ENCODE measurements around the gene SERPINA1.

Gene SERPINA1

DNA sequence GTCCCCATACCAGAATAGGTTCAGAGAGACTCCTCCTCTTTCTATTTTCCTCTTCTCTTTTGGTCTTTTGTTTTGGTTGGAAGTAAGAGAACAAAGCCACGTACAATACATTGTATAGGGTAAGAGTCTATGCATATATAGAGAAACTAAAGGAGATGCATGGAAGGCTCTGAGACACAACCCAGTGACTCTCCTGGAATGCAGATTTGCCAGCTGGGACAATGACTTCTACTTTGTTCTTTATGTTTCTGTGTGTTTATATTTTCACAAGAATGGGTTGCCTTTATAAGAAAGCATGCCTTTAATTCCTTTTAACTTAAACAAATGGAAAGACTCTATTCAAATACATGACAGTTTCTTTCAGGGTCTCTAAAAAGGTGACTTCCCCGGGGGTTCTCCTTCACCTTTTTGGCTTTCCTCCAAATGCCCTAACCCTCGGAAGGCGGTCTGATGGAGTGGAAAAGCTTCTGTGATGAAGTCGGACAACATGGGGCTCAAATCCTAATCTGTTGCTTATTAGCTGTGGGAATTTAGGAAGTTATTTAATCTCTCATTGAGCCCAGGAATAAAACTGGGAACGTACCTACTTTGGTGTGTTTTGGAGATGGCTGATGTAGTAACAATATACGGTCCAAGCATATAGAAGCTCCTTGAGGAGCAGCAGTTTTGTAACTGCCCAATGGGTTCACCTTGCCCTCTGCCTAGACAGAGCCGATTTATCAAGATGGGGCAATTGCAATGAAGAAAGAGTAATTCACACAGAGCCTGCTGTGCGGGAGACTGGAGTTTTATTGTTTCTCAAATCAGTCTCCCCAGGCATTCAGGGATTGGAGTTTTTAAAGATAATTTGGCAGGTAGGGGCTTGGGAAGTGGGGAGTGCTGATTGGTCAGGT is 9.1 kb upstream of the SERPINA1 start:
- DNase-seq, result no peak

DNA sequence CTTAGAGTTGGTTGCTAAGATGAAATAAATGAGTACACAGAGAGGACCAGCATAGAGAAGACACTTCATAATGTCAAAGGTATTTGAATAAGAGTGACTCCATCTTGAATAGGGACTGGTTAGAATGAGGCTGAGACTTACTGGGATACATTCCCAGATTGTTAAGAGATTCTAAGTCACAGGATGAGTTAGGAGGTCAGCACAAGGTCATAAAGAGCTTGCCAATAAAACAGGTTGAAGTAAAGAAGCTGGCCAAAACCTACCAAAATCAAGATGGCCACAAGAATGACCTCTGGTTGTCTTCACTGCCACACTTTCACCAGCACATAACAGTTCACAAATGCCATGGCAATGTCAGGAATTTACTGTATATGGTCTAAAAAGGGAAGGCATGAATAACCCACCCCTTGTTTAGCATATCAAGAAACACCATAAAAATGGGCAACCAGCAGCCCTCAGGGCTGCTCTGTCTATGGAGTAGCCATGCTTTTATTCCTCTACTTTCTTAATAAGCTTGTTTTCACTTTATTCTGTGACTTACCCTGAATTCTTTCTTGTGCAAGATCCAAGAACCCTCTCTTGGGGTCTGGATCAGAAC is 8.3 kb upstream of the SERPINA1 start:
- no peak for DNase-seq

DNA sequence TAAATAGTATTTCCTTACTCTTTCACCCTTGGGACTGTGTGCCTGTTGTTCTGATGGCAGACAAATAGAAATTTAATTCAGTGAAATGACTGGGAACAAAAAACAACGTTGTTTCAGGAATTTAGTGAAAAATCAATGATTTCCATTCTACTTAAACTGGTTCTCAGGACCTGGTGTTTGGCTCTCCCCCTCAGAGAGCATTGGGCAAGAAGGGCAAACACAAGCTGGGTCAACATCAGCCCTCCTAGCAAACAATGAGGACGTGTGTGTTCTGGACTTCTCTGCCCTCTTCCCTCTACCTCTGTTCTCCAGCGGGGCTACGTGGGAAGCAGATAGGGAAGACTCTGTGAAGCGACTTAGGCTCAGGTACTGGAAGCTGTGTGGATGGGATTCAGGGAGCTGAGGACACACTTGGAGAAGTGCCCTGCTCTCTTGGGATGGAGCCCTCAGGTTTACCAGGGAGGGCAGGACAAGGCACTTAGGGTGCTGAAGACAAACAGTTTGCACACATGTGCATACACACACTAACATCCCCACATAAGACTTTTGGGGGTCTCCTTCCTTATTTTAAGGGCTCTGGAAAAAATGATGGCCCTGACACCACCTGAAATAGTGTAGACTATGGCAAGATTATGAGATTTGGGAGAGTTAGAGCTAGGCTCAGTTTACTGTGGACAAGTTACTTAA is 7.6 kb upstream of the SERPINA1 start:
- DNase-seq, result no peak

DNA sequence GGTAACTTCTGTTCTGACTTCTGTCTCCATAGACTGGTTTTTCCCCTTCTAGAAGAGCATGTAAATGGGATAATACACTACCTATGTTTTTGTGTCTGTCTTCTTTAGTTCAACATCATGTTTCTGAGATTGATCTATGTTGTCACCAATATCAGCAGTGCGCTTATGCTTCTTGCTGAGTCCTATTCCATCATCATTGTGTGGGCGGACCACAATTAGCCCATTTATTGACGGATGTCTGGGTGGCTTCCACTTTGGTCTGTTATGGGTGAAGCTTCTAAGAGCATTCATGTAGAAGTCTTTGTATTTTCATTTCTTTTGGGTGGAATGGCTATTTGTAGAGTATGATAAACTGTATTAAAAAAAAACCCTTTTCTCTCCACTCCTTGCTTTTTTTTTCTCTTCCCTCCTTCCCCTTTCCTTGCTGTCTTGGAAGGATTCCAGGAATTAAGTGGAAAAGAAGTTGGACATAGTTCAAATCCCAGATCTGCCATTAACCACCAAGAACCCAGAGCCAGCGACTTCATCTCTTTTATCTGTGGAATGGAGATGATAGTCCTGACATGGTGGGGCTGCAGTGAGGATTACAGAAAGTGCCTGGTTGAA is 7.0 kb upstream of the SERPINA1 start:
- DNase-seq, result no peak

DNA sequence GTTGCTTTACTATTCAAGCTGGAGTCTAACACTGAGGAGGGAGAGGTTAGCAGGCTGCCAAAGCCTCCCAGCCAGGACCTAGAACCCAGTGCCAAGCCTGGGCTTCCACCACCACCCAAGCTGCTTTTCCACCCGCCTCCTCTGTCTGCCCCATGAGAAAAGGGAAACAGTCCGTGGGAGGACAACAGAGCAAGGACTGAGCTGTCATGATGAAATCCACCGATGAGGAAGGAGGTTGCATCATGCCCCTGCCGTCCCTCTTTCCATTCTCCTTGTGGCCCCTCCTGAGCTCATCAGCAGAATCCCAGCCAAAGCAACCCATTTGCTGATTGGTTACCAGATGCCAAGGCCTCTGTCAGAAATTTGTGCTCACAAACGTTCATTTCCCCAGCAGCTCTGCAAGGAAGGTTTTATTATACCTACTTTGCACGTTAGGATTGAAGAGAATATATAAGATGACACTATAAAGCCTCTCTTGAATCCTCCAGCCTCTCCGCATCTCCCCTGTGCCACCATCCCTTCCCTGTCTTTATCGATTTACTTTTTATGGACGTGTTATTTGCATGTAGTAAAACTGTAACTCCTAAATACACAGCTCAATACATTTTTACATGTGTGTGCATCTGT is 6.3 kb upstream of the SERPINA1 start:
- DNase-seq, result no peak

DNA sequence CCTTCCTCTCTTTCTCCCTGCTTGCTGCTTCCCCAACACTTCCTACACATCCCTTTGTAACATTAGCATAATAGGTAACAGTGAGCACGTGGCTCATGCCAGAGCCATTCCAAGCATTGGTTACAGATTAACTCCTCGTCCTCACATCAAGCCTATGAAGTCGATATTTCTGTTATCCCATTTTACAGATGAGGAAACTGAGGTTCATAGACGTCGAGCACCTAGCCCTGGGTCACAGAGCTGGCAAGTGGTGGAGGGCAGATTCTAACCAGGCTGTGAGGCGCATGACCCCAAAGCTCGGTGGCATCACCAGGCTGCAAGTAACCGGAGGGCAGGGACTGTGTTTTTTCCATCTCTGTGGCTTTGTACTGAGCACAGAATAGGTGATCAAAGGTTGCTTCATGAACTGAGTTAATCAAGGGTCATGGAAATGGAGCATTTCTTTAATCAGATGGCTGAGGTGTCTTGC is 5.7 kb upstream of the SERPINA1 start:
- DNase-seq, result no peak

DNA sequence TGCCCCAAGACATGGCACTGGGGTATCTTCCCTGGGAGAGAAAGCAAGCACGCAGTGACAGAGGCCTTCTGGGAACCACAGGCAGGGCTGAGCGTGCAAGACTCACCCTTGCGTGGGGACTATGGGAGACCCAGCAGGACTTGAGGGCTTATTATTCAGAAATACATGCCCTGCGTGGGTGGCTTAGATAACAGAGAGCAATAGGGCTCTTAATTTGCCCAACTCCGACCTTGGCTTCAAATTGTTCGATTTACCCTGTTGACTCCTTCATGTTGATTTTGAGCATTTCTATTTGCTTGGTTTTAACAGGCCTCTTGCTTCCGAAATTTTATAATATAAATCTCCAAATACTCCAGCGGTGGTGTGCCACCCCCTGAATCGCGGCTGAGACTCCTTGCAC is 5.1 kb upstream of the SERPINA1 start:
- DNase-seq, result no peak

DNA sequence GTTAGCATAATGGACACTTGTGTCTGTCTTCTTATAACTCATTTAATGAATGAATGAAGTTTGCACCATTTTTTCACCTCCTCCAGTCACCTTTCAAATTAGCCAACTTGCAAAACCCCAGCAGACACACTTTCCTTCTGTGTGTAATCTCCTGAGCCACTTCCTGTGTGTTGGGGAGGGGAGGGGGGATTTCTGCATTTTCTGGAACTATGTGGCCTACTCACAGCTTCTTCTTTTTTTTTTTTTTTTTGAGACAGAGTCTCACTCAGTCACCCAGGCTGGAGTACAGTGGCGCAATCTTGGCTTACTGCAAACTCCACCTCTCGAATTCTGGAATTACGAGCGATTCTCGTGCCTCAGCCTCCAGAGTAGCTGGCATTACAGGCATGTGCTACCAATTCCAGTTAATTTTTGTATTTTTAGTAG is 4.1 kb upstream of the SERPINA1 start:
- no peak for DNase-seq

DNA sequence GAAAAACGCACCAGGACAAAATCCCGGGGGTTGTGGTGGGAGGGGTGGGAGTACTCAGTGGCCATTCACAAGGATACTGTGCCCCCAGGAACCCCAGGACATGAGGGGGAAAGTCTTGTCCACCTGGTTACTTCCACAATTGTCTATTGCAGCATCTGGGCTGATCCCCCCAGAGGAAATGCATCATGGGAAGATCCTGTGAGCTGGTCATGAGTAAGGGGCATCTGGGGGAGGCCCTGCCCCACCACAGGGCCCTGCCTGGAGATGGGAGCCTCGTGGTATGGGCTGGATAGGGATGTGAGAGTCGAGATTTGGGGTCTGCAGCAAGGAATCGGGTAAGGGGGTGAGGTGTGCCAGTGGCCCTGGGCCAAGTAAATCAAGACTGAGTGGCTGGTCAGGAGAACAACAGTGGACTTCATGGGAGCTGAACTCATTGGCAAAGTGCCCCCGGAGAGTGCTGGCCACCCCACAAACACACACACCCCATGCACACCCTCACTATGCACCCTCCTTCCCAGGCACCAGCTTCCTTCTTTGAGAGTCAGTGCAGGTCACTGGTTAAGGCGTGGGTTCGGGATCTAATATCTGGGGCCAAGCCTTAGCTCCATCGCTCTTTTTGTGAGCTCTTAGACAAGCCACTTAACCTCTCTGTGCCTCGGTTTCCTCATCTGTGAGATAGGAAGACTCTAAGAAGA is 3.0 kb upstream of the SERPINA1 start:
- DNase-seq, result no peak

DNA sequence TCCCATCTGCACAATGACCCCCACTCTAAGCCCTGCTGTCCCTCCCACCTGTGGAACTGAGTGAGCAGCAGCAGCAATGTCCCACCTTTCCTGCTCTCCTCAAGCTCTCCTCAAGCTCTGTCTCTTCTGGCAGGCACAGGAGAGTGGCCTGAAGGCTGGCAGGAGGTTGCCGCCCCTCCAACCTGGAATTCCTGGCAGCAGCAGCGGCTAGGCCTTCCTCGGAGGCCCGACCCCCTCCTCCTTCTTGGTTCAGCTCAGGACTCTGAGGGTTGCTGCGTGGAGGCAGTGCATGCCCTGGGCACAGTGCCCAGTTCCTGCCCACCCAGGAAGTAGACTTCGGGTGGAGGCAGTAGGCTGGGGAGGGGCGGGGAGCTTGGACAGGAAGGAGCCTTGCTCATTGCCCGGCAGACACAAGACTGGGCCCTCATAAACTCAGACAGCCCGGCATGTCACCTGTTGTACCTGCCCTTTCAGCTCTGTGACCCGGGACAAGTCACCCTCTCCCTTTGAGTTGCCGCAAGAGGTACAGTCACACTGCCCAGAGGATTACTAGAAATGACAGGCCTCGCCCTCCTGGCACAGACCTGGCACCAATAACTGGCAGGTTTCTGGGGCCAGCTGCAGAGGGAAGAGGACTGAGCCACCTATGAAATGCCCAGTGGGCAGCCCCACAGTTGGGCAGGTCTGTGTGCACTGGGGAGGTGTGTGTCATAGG is 2.1 kb upstream of the SERPINA1 start:
- no peak for DNase-seq

DNA sequence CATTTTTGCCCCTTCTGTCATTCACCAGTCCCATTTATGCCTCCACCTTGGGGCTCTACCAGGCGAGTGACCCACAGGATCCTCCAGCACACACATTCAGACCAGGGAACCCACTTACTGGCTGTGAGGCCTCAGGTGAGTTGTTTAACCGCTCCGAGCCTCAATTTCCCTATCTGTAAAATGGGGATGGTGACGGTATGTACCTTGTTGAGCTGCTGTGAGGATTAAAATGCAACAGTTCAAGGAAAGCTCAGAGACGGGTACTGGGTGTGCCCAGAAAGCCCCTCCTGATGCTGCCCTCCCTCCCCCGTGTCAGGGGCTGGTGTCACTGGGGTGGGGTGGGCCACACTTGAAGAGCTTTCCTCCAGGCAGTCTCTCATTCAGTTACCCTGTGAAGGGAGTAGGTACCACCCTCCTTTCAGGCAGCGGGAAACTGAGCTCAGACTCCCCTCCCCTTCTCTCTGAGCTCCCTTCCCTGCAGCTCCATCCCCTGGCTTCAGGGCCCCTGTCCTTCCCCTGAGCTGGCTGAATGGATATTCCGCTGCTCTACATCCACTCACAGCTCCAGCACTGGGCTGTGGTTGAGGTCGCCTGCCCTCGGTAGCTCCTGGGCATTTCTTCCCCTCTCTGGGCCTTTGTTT is 1.4 kb upstream of the SERPINA1 start:
- DNase-seq, result no peak

DNA sequence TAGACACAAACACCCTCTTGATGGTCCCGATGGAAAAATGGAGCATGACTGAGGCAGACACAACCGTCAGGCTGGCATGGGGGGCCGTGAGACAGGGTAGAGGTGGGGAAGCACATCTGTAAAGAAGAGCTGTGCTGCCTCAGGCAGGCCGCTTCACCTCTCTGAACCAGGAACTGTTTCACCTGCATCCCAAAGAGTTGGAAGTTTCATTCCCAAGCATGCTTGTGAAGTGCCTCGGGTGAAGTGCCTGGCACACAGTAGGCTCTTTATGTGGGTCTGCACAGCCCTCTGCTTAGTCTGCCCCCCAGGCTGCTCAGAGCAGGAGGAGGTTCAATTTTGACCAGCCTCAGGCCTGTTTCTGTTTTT is 685 bp upstream of the SERPINA1 start:
- no peak for DNase-seq

DNA sequence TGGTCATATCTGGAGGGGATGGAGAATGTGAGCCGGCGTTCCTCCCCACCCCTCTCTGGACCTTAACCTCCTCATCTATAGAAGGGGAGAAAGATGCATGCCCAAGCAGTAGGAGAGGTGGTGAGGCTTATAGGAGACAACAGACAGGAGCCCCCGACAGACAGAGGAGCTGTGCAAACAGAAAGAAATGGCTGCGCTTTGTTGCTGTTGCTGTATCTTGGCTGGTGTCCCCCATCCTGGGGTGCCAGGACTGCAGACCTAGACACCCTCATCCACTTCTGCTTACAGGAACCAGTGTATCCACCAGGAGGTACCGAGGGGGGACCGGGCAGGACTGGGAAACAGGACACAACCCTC is 397 bp downstream of the SERPINA1 start:
- DNase-seq, result no peak

DNA sequence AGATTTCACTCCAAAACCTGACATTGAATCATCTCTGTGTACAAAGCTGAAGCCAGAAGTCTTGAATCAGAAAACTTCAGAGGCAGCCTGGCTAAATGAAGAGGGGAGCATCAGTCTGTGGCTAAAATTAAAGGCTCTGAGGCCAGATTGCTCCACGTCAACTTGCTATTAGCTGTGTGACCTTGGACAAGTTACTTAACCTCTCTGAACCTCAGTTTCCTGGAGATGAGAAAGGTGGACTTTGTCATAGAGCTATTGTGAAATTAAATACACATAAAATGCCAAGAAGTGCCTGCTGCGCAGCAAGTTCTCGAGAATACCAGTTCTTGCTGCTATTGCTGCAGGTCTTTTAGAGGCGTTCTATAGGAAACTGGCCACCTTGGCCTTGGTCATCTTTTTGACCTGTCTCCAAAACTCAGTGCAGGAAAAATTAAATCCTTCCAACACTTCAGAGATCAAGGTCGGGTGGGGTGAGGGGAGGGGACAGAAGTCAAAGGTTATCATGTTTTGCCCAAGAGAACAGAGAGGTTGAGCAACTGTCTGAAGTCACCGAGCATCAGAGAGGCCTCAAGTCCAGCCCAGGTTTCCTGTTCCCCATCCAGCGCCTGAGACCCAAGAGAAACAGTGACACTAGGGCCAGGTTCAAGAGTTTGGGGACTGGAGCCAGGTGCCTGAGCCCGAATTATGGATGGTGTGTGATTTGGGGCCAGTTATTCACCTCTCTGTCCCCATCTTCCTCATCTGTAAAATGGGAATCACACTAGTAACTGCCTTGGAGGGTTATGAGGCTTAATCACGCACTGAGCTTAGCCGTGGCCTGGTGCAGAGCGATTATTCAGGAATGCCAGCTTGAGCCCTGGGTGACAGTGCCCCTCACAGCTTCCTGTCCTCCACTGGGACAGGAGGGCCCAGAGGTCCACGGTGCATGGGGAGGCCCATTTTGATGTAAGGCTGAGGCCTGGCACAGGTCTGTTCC is 1.1 kb downstream of the SERPINA1 start:
- no peak for DNase-seq

DNA sequence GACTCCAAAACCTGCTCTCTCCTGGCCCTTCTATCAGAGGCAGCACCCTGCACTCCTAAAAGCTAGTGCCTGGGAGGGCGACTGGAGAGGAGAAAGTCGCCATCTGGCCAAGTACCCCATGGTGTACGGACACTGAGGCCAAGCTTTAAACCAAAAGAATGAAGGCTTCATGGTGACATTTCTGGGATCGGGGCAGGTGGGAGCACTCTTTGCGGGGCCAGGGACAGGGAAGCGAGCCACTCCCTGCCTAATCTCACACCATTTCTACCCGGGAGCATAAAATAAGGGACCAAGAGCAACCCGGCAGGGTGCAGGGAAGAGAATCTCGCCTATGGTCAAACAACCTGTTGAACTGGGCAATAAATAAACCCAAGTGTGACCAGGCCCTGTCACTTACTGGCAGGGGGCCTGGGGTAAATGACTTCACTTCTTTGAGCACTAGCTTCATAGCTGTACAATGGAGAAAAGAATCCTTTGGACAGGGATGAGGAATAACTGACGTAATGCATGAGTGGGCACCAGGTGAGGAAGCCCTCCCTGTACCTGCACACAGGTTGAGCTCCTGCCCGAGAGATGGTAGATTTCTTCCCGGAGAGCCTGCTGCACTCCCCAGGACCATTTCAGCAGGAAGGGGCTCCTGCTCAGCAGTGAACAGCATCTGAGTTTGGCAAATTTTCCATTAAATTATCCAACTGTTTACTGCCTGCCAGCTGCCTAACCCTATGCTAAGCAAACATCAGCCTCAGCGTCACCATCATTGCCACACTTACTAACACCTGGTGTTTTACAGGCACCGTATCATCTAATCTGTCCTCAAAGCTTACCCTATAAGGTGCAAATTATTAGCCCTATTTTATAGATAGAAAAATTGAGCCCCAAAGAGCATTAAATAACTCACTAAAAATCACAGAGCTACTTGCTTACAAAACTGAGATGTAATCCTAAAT is 2.0 kb downstream of the SERPINA1 start:
- DNase-seq, result no peak

DNA sequence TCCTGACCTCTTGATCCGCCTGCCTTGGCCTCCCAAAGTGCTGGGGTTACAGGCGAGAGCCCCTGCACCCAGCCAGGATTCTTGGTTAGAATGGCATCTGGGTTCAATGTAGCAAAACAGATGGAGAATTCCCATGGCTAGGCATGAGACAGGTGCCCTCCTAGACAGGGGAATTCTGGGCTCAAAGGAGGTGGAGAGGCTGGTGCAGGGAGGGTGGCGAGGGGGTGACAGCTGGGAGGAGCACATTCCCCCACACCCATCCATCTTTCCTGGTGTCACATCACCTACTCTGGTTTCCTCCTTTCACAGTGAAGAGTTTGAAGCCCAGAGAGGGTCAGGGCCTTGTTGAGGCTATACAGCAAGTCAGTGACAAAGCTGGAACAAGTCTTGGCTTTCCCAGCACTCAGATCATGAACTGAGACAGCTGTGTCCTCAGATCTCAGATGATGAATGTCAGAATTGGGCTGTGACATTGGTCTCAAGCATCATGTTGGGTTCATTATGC is 2.8 kb downstream of the SERPINA1 start:
- DNase-seq, result no peak

DNA sequence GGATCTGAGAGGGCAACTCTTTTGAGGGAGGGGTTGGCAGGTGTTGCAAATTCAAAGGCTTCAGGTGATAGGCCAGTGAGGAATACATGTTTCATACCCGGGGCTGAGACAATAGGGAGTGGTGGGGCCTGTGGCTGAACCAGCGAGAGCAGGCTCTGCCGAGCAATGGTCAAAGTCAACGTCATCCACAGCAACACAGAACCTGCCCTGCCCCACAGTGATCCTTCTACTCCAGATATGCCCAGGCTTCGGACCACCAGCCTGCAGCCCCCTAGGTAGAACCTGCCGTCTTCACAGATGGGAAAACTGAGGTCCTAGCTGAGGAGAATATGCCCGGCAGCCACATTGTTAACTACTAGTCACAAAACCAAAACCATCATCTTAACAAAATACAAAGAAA is 4.1 kb downstream of the SERPINA1 start:
- DNase-seq, result no peak

DNA sequence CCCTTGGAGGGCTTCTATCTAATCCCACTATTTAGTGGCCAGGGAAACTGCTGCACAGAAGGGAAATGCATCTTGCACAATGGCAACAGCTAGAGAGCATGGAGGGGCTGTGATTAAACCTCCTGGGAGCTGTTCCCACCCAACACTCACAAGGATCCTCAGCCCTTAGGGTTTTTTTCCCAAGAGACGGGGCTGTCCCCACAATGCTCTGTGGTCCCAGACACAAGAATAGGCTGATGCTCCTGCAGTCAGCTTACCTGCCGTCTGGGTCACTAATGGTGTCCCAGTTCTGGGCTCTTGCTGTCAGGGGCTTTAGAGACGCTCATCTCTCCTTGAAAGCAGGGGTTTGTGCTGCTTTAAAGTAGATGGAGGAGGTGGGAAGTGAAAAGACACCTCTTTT is 4.6 kb downstream of the SERPINA1 start:
- DNase-seq, result no peak

Data from NCI-H1436 treated with DMSO at 0.1 percent for 48 hours (cell line).